Progenitor cell of endocrine pancreas (in vitro differentiated cells): ENCODE results near the gene LEMD2. TPM values are rescaled to one million over a fixed set of nuclear protein-coding genes. Genes with fewer than 3 reads are reported as not detected.

Source experiments
- DNase-seq: peaks from one replicate; pipeline ENCODE4 v3.0.0; 2021; ENCODE audit warnings: low spot score; ENCODE audit not compliant: unreplicated experiment
- H3K27ac Mint-ChIP-seq: 2 replicates; pipeline ENCODE4 v1.8.0; 2021; ENCODE audit warnings: mild to moderate bottlenecking, moderate library complexity, mixed read lengths
- H3K27me3 Mint-ChIP-seq: 2 replicates; pipeline ENCODE4 v1.8.0; 2021; ENCODE audit warnings: mixed read lengths
- H3K36me3 Mint-ChIP-seq: 2 replicates; pipeline ENCODE4 v1.8.0; 2022; ENCODE audit warnings: mixed read lengths; ENCODE audit not compliant: insufficient read depth
- H3K4me1 Mint-ChIP-seq: 2 replicates; pipeline ENCODE4 v1.8.0; 2021; ENCODE audit warnings: low read depth, mixed read lengths
- H3K4me3 Mint-ChIP-seq: 2 replicates; pipeline ENCODE4 v1.8.0; 2021; ENCODE audit warnings: low read depth, mild to moderate bottlenecking, moderate library complexity, mixed read lengths
- H3K9me3 Mint-ChIP-seq: 2 replicates; pipeline ENCODE4 v1.8.0; 2021; ENCODE audit warnings: low read depth, mixed read lengths
- CTCF ChIP-seq: fragments of 200-600 bp; sonication (generic); IDR thresholded peaks from one replicate; pipeline ENCODE4 v1.5.0; 2021; ENCODE audit warnings: antibody characterized with exemption, mild to moderate bottlenecking; ENCODE audit not compliant: unreplicated experiment
- total RNA-seq: library from RNA; stranded (reverse); gene quantifications from 2 replicates; pipeline ENCODE4 v1.2.1, GENCODE V29; 2021

The LEMD2 gene
- total RNA-seq, 1 donor from 2014 or later: 69.9 TPM

DNA sequence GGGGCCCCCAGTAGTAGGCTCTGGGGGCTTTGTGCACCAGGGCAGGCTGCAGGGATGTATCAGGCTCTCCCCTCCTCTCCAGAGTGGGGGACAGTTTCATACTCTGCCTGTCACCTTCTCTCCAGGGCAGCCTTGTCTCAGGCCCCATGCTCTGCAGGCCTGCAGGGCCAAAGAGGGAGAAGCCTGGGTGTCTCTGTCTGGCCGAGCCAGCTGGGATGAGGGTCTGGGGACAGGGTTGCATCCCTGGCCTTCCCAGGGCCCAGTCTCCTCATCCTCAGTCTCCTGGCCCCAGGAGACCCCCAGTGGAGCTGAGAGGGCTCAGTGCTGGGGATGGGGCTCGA is 27.4 kb downstream of the LEMD2 start:
- no peaks in the 10 kb centered on the region for H3K36me3 Mint-ChIP-seq
- no peak overlapping the region for H3K4me3 Mint-ChIP-seq
- DNase-seq: no peak
- H3K27me3 Mint-ChIP-seq: peaks cover 6% of the 10 kb centered on the region
- no peak overlapping the region for H3K27ac Mint-ChIP-seq
- no peak for TF ChIP-seq CTCF
- no peaks in the 10 kb centered on the region for H3K4me1 Mint-ChIP-seq
- no peaks in the 10 kb centered on the region for H3K9me3 Mint-ChIP-seq

DNA sequence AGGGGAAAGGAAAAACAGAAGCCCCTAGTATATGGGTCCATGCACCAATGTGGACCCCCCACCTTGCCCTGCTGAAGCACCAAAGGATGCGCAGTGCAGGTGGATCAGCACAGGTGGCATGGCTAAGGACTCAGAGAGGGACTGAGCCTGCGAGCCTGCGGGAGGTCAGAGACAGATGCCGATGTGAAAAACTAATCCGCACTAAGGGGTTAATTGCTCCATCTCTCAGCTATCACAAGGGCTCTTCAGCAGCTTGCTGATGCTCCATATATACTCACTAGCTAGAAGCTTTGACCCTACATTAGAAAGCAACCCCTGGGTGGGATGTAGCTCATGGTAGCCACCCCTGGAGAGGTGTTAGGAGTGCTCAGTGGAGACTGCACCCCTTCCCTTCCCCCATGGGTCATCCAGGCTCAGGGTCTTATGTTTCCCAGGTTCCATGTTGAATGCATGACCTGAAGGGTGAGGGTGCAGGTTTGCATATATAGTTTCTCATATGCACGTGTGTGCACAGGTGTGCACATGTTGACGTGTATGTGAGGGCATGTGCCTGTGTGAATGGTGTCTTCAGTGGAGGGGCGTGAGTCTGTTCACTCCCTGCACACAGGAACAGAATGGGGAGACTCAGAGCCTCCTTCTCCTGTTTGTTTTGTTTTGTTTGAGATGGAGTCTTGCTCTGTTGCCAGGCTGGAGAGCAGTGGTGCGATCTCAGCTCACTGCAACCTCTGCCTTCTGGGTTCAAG is 28.9 kb downstream of the LEMD2 start:
- no peaks in the 10 kb centered on the region for H3K9me3 Mint-ChIP-seq

DNA sequence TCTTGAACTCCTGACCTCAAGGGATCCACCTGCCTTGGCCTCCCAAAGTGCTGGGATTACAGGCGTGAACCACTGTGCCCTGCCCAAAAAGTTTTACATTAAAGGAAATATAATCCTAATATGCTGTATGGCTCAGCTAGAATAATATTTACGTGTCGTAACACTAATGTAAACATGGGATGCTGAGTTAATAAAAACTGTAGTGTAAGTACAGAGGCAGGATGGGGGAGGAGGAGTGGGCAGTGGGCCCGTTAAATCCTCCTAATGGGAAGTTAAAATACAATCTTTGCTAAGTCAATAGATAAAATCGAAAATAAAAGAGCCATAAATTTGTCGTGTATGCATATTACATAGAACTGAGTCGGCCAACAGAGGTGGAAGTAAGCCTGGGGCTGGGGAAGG is 30.1 kb downstream of the LEMD2 start:
- no peaks in the 10 kb centered on the region for H3K4me1 Mint-ChIP-seq

More for the DNA sequence above, 28.9 kb downstream of the LEMD2 start:
- H3K4me3 Mint-ChIP-seq: no peak overlapping the region
- peaks cover 3% of the 10 kb centered on the region for H3K27me3 Mint-ChIP-seq
- DNase-seq: no peak
- H3K4me1 Mint-ChIP-seq: no peaks in the 10 kb centered on the region
- H3K36me3 Mint-ChIP-seq: no peaks in the 10 kb centered on the region
- no peak for TF ChIP-seq CTCF
- H3K27ac Mint-ChIP-seq: no peak overlapping the region

DNA sequence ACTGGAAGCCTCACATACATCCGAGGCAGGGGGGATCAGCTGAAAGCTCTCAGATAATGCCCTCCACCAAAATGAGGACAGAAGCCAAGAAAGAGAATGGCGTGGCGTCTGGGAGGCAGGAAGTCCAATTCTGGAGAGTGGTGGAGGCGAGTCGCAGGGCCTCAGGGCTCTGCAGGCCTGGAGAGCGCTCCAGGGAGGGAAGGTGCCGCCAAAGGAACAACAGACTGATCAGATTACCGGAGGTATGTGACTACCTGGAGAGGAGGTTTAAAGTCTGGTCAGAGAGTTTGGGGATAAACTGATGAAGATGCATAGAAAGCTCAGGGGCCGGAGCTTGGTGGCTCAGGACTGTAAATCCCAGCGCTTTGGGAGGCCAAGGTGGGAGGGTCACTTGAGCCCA is 31.0 kb downstream of the LEMD2 start:
- Mint-ChIP-seq H3K27me3 (peaks cover 3% of the 10 kb centered on the region), H3K27ac (no peak overlapping the region), H3K36me3 (no peaks in the 10 kb centered on the region), H3K9me3 (no peaks in the 10 kb centered on the region), H3K4me1 (no peaks in the 10 kb centered on the region), H3K4me3 (no peak overlapping the region)
- no peak for DNase-seq
- no peak for TF ChIP-seq CTCF

More for the DNA sequence above, 30.1 kb downstream of the LEMD2 start:
- Mint-ChIP-seq H3K27ac (no peak overlapping the region), H3K4me3 (no peak overlapping the region), H3K9me3 (no peaks in the 10 kb centered on the region), H3K36me3 (no peaks in the 10 kb centered on the region), H3K27me3 (peaks cover 3% of the 10 kb centered on the region)
- no peak for TF ChIP-seq CTCF
- DNase-seq: no peak

DNA sequence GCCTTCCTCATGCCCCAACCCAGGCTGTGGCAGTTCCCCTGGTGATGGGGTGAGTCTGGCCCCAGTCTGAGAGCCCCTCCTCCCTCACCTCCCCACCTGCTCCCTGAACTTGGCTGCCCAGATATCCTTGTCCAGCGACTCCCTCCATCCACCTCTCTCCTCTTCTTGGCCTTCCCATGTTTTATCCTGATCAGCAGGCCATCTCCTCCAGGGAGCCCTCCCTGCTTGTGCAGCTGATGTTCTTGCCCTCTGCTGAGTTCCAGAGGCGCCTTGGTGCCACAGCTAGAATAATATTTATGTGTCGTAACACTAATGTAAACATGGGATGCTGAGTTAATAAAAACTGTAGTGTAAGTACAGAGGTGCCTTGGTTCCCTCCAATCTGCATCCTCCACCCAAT is 31.8 kb downstream of the LEMD2 start:
- H3K27me3 Mint-ChIP-seq: peaks cover 3% of the 10 kb centered on the region
- H3K4me3 Mint-ChIP-seq: no peak overlapping the region
- no peaks in the 10 kb centered on the region for H3K36me3 Mint-ChIP-seq
- no peak overlapping the region for H3K27ac Mint-ChIP-seq
- peaks cover 2% of the 10 kb centered on the region for H3K4me1 Mint-ChIP-seq
- no peaks in the 10 kb centered on the region for H3K9me3 Mint-ChIP-seq
- TF ChIP-seq CTCF: no peak
- no peak for DNase-seq
